A549 (cell line): ENCODE results near the gene LGALS3BP. TPM values are rescaled to one million over a fixed set of nuclear protein-coding genes. Genes with fewer than 3 reads are reported as not detected.

Experiments
- ATAC-seq, 2 experiments: fragments of 200-7000 bp in 1 of 2; fragments of >200 bp in 1 of 2; cut with Nextera tagmentation in 1 of 2; cut with Tn5 transposase in 1 of 2; 3 replicates each; pipeline versions ENCODE4 v1.8.0 to v1.9.1; 2018 to 2020; ENCODE audit warnings: mild to moderate bottlenecking in 1 of 2, moderate library complexity in 1 of 2
- CTCF ChIA-PET: fragments of 300-600 bp; sonication (Branson Sonifier 250); formaldehyde crosslinking; extraction: SDS; loops from one replicate; lab custom pipeline; 2021; ENCODE audit warnings: antibody characterized with exemption, inconsistent platforms; lab: Yijun Ruan, JAX
- POLR2A ChIA-PET: fragments of 350-600 bp; formaldehyde crosslinking; extraction: SDS; loops from one replicate; lab custom pipeline; 2021; ENCODE audit warnings: antibody characterized with exemption, inconsistent platforms; lab: Yijun Ruan, JAX
- DNase-seq, 2 experiments: peaks; one replicate each; pipeline versions ENCODE4 v3.0.0 to v3.0.0-alpha.2; 2011 to 2016; ENCODE audit warnings: low read depth in 1 of 2, low spot score in 1 of 2
- FAIRE-seq: peaks from 2 replicates; lab custom pipeline; 2011; peaks lifted over from hg19 to GRCh38; lab: Jason Lieb, UNC
- H3K27ac ChIP-seq, 2 experiments: fragments of >200 bp; sonication (Bioruptor Twin); formaldehyde crosslinking; 3 replicates each; pipeline ENCODE4 v1.5.1; 2016 to 2017
- H3K4me1 ChIP-seq: fragments of >200 bp; sonication (Bioruptor Twin); formaldehyde crosslinking; 3 replicates; pipeline ENCODE4 v1.6.1; 2016
- H3K4me2 ChIP-seq: fragments of >200 bp; sonication (Bioruptor Twin); formaldehyde crosslinking; 3 replicates; pipeline ENCODE4 v1.6.1; 2016
- H3K4me3 ChIP-seq: fragments of >200 bp; sonication (Bioruptor Twin); formaldehyde crosslinking; 3 replicates; pipeline ENCODE4 v1.5.1; 2016
- H3K9me3 ChIP-seq: fragments of >200 bp; sonication (Bioruptor Twin); formaldehyde crosslinking; 3 replicates; pipeline ENCODE4 v1.6.1; 2016
- BCL3 ChIP-seq: fragments of >200 bp; sonication (Bioruptor Twin); formaldehyde crosslinking; IDR thresholded peaks from 3 replicates; pipeline ENCODE4 v1.6.1; 2016
- BHLHE40 ChIP-seq: IDR thresholded peaks from 2 replicates; pipeline ENCODE4 v1.6.1; 2012; ENCODE audit warnings: low read depth, low read length, inconsistent platforms
- CBX2 ChIP-seq: fragments of 200-600 bp; sonication (generic); IDR thresholded peaks from 2 replicates; pipeline ENCODE4 v1.6.1; 2016; ENCODE audit warnings: low read depth, mild to moderate bottlenecking, borderline replicate concordance
- CBX8 ChIP-seq: fragments of 200-600 bp; sonication (generic); IDR thresholded peaks from 2 replicates; pipeline ENCODE4 v1.6.1; 2016
- CHD2 ChIP-seq: fragments of 150-350 bp; IDR thresholded peaks from 2 replicates; pipeline ENCODE4 v1.6.1; 2014; ENCODE audit warnings: low read length; ENCODE audit not compliant: partially characterized antibody
- EHMT2 ChIP-seq: fragments of 200-600 bp; sonication (generic); IDR thresholded peaks from 2 replicates; pipeline ENCODE4 v1.6.1; 2016; ENCODE audit warnings: antibody characterized with exemption, low read depth, mild to moderate bottlenecking, moderate library complexity
- FOSB ChIP-seq: fragments of 250-450 bp; sonication (Bioruptor Pico); IDR thresholded peaks from 2 replicates; pipeline ENCODE4 v1.5.0; 2020; ENCODE audit warnings: mild to moderate bottlenecking, moderate library complexity
- FOSL2 ChIP-seq, 2 experiments: fragments of 450-650 bp in 1 of 2; fragments of >200 bp in 1 of 2; sonication (Bioruptor Twin) in 1 of 2; formaldehyde crosslinking; IDR thresholded peaks; 2 replicates each; pipeline versions ENCODE4 v1.5.0 to v1.6.1; 2016 to 2020; ENCODE audit warnings: mild to moderate bottlenecking in 1 of 2, moderate library complexity in 1 of 2
- FOXS1 ChIP-seq: fragments of 250-450 bp; sonication (Bioruptor Pico); IDR thresholded peaks from 2 replicates; pipeline ENCODE4 v1.5.0; 2020; ENCODE audit warnings: mild to moderate bottlenecking, moderate library complexity
- GATA3 ChIP-seq: IDR thresholded peaks from 2 replicates; pipeline ENCODE4 v1.6.1; 2012; ENCODE audit warnings: borderline replicate concordance
- HDAC2 ChIP-seq: fragments of 200-600 bp; sonication (generic); IDR thresholded peaks from 2 replicates; pipeline ENCODE4 v1.6.1; 2016
- HMGXB4 ChIP-seq: fragments of 250-450 bp; sonication (Bioruptor Pico); IDR thresholded peaks from 2 replicates; pipeline ENCODE4 v1.5.0; 2021; ENCODE audit warnings: mild to moderate bottlenecking, moderate library complexity, borderline replicate concordance
- HOXB5 ChIP-seq: fragments of 250-450 bp; sonication (Bioruptor Pico); IDR thresholded peaks from 2 replicates; pipeline ENCODE4 v1.5.0; 2020; ENCODE audit warnings: mild to moderate bottlenecking, moderate library complexity
- KDM5A ChIP-seq: fragments of 200-600 bp; sonication (generic); IDR thresholded peaks from 2 replicates; pipeline ENCODE4 v1.6.1; 2016; ENCODE audit warnings: antibody characterized with exemption, mild to moderate bottlenecking
- MAFK ChIP-seq: fragments of 450-650 bp; IDR thresholded peaks from 2 replicates; pipeline ENCODE4 v1.6.1; 2014; ENCODE audit not compliant: partially characterized antibody
- MAX ChIP-seq: IDR thresholded peaks from 2 replicates; pipeline ENCODE4 v1.6.1; 2012
- NFE2L2 ChIP-seq: fragments of 150-350 bp; conservative IDR thresholded peaks from 2 replicates; pipeline ENCODE4 v1.6.1; 2014; ENCODE audit warnings: low read length
- NPAS2 ChIP-seq: fragments of 250-450 bp; sonication (Bioruptor Pico); IDR thresholded peaks from 2 replicates; pipeline ENCODE4 v1.8.0; 2022; ENCODE audit warnings: mild to moderate bottlenecking, moderate library complexity, borderline replicate concordance
- NR3C1 ChIP-seq: fragments of >200 bp; sonication (Bioruptor Twin); formaldehyde crosslinking; IDR thresholded peaks from 3 replicates; pipeline ENCODE4 v1.6.1; 2017
- PHF8 ChIP-seq: fragments of 200-600 bp; sonication (generic); IDR thresholded peaks from 2 replicates; pipeline ENCODE4 v1.6.1; 2016; ENCODE audit warnings: low read depth, mild to moderate bottlenecking, antibody characterized with exemption, moderate library complexity, borderline replicate concordance
- RFX5 ChIP-seq: fragments of 450-650 bp; IDR thresholded peaks from 2 replicates; pipeline ENCODE4 v1.7.1; 2014; ENCODE audit warnings: antibody characterized with exemption, mild to moderate bottlenecking, moderate library complexity
- RNF2 ChIP-seq: fragments of 200-600 bp; sonication (generic); IDR thresholded peaks from 2 replicates; pipeline ENCODE4 v1.6.1; 2016; ENCODE audit warnings: low read depth, mild to moderate bottlenecking, antibody characterized with exemption, moderate library complexity, borderline replicate concordance
- TFCP2L1 ChIP-seq: fragments of 250-450 bp; sonication (Bioruptor Pico); IDR thresholded peaks from 2 replicates; pipeline ENCODE4 v1.5.0; 2021; ENCODE audit warnings: mild to moderate bottlenecking
- TP53 ChIP-seq: fragments of 250-450 bp; sonication (Bioruptor Pico); IDR thresholded peaks from 2 replicates; pipeline ENCODE4 v1.5.0; 2021; ENCODE audit warnings: mild to moderate bottlenecking, moderate library complexity
- USF2 ChIP-seq: fragments of 450-650 bp; IDR thresholded peaks from 2 replicates; pipeline ENCODE4 v1.6.1; 2014; ENCODE audit warnings: antibody characterized with exemption
- ZFP36 ChIP-seq: fragments of 450-650 bp; IDR thresholded peaks from 2 replicates; pipeline ENCODE4 v1.6.1; 2014; ENCODE audit warnings: borderline replicate concordance; ENCODE audit not compliant: partially characterized antibody
- WGBS: methylation state at CpG from one replicate; pipeline ENCODE4 v1.1.6; 2017; ENCODE audit errors: missing lambda C conversion rate; 5-methylcytosine and 5-hydroxymethylcytosine counted together
- polyA plus RNA-seq, 4 experiments: library from polyadenylated mRNA; depleted of rRNA in 3 of 4; stranded (reverse); fragments of >200 nt; fragmentation: RNase III in 1 of 4; extraction: RNeasy Plus Mini Kit Qiagen cat#74134 plus additional on column Dnase treatment in 1 of 4; gene quantifications; 2 replicates in 3 of 4; 3 replicates in 1 of 4; pipeline ENCODE4 v1.2.3, GENCODE V29; 2011 to 2017

Gene LGALS3BP
- polyA plus RNA-seq, 2 of the 4 experiments (the other 2 are of a cell fraction), result 28.3 to 60.0 TPM

- H3K9me3 ChIP-seq, result no peaks in the 10 kb centered on the region
- H3K4me1 ChIP-seq, result peaks cover 13% of the 10 kb centered on the region
- no peak for DNase-seq
- WGBS, result 96% methylated on average over 29 of the region's 29 CpGs
- no peak overlapping the region for H3K4me3 ChIP-seq
- H3K27ac ChIP-seq, result no peak overlapping the region
- ChIA-PET CTCF (interaction anchor here (1.0 to 8.6 kb wide), 8 partner anchors 9 to 403 kb away, joined by 3 to 63 read pairs (median 4); partner anchors contain the start of gene LGALS3BP), POLR2A (no interaction called here)
- no peak for FAIRE-seq
- no peak overlapping the region for H3K4me2 ChIP-seq
- ATAC-seq, result no peak
- no peak for TF ChIP-seq NPAS2 (CRISPR knock-in tag)
Observed at GRCh38 chr17:78990349-78991016, 10.8 kb upstream of the LGALS3BP start.

GRCh38 chr17:78988152-78988551 lies 8.4 kb upstream of the LGALS3BP start:
- ATAC-seq, result no peak
- POLR2A ChIA-PET, result no interaction called here
- DNase-seq, result no peak
- no peak overlapping the region for H3K4me2 ChIP-seq
- no peak for TF ChIP-seq MAX
- no peak for TF ChIP-seq CBX8
- TF ChIP-seq HOXB5 (CRISPR knock-in tag), result no peak
- TF ChIP-seq PHF8, result no peak
- TF ChIP-seq BHLHE40, result no peak
- no peak for TF ChIP-seq CHD2
- no peak for TF ChIP-seq EHMT2
- TF ChIP-seq, all 56 proteins: peak for 0
- Histone ChIP-seq H3K9me3 (no peaks in the 10 kb centered on the region), H3K4me3 (no peak overlapping the region), H3K4me1 (peaks cover 13% of the 10 kb centered on the region), H3K27ac (no peak overlapping the region)
- FAIRE-seq, result no peak
- WGBS, result 82% methylated on average over 6 of the region's 6 CpGs
- CTCF ChIA-PET, result interaction anchor here (0.7 to 10.2 kb wide), 5 partner anchors 9 to 122 kb away, joined by 3 to 99 read pairs (median 4); no protein-coding TSS in a partner anchor

- Histone ChIP-seq H3K4me1 (peaks cover 13% of the 10 kb centered on the region), H3K4me2 (peak overlapping the region; percentile 70), H3K4me3 (peak overlapping the region; percentile 29), H3K9me3 (no peaks in the 10 kb centered on the region), H3K27ac (peak overlapping the region; percentile 69 to 84)
- ATAC-seq (peak; percentile 74 to 78), DNase-seq (peak in 1 of 2 experiments; percentile 53), FAIRE-seq (peak; percentile 65)
- POLR2A ChIA-PET, result interaction anchor here (0.5 to 1.2 kb wide), 6 partner anchors 9 to 831 kb away, joined by 3 to 5 read pairs (median 3); partner anchors contain the start of gene CANT1
- CTCF ChIA-PET, result interaction anchor here (0.8 to 10.2 kb wide), 11 partner anchors 9 to 406 kb away, joined by 3 to 99 read pairs (median 4); no protein-coding TSS in a partner anchor
- WGBS, result 15% methylated on average over 15 of the region's 15 CpGs
- no peak for TF ChIP-seq FOSL2 (IDR thresholded peaks at IDR 0.05)
- peak; percentile 50; the same call in 1 of the 2 replicates for TF ChIP-seq FOSL2 (CRISPR knock-in tag; IDR thresholded peaks at IDR 0.05)
- no peak for TF ChIP-seq RNF2
- TF ChIP-seq EHMT2, result no peak
- no peak for TF ChIP-seq FOSB
- TF ChIP-seq KDM5A, result no peak
- 0 out of 3 replicates have a peak, but pooled peaks have one; percentile 29 for TF ChIP-seq BCL3
- no peak for TF ChIP-seq NR3C1
- no peak for TF ChIP-seq HMGXB4 (CRISPR knock-in tag)
- no peak for TF ChIP-seq ZFP36
- no peak for TF ChIP-seq GATA3
- no peak for TF ChIP-seq HOXB5 (CRISPR knock-in tag)
- no peak for TF ChIP-seq TP53 (CRISPR knock-in tag)
- no peak for TF ChIP-seq HDAC2
- TF ChIP-seq NFE2L2, result no peak
- no peak for TF ChIP-seq CBX2
- no peak for TF ChIP-seq USF2
- TF ChIP-seq TFCP2L1 (CRISPR knock-in tag), result 0 out of 2 replicates have a peak, but pooled peaks have one; percentile 31
- TF ChIP-seq RFX5, result no peak
- TF ChIP-seq FOXS1 (CRISPR knock-in tag), result no peak
- peak; percentile 31 for TF ChIP-seq MAFK
Observed at GRCh38 chr17:78986649-78987328, 7.1 kb upstream of the LGALS3BP start.
